H1 (cell line): ENCODE results near the gene FAM53B. TPM values are rescaled to one million over a fixed set of nuclear protein-coding genes. Genes with fewer than 3 reads are reported as not detected.

Experiments used
- CTCF ChIA-PET: fragments of 300-600 bp; sonication (Branson Sonifier 250); formaldehyde crosslinking; loops from one replicate; lab custom pipeline; 2021; ENCODE audit not compliant: partially characterized antibody; lab: Charles Lee
- POLR2A ChIA-PET: fragments of 300-600 bp; sonication (Branson Sonifier 250); formaldehyde crosslinking; loops from one replicate; lab custom pipeline; 2021; ENCODE audit warnings: inconsistent platforms; ENCODE audit not compliant: partially characterized antibody; lab: Charles Lee
- DNase-seq, 2 experiments: peaks; one replicate each; pipeline versions ENCODE4 v3.0.0 to v3.0.0-alpha.2; 2010 to 2022; ENCODE audit warnings: low spot score in 2 of 2, low read depth in 1 of 2, mixed read lengths in 1 of 2
- FAIRE-seq: peaks from 2 replicates; lab custom pipeline; 2011; peaks lifted over from hg19 to GRCh38; lab: Jason Lieb, UNC
- H2AFZ ChIP-seq: 2 replicates; pipeline ENCODE4 v1.8.1; 2012; ENCODE audit warnings: low read length, inconsistent platforms
- H2AK5ac ChIP-seq: 2 replicates; pipeline ENCODE4 v1.6.1; 2013; ENCODE audit warnings: low read depth, low read length
- H2BK120ac ChIP-seq: replicated peaks from 2 replicates; pipeline ENCODE3; 2013; ENCODE audit warnings: low read depth, low read length, inconsistent platforms
- H2BK12ac ChIP-seq: 2 replicates; pipeline ENCODE4 v1.6.1; 2013; ENCODE audit warnings: low read depth, low read length
- H2BK15ac ChIP-seq: 2 replicates; pipeline ENCODE4 v1.6.1; 2013; ENCODE audit warnings: low read length
- H2BK20ac ChIP-seq: 2 replicates; pipeline ENCODE4 v1.6.1; 2013; ENCODE audit warnings: low read length
- H2BK5ac ChIP-seq: 2 replicates; pipeline ENCODE4 v1.6.1; 2013; ENCODE audit warnings: low read depth, low read length
- H3K14ac ChIP-seq: 2 replicates; pipeline ENCODE4 v1.6.1; 2013; ENCODE audit warnings: inconsistent platforms; ENCODE audit not compliant: insufficient read length
- H3K18ac ChIP-seq: 2 replicates; pipeline ENCODE4 v1.6.1; 2013; ENCODE audit warnings: low read length; ENCODE audit errors: extremely low read depth
- H3K23ac ChIP-seq: 2 replicates; pipeline ENCODE4 v1.6.1; 2013; ENCODE audit warnings: inconsistent platforms; ENCODE audit not compliant: insufficient read length
- H3K23me2 ChIP-seq: 2 replicates; pipeline ENCODE4 v1.6.1; 2013; ENCODE audit warnings: low read depth, low read length
- H3K27ac ChIP-seq: 2 replicates; pipeline ENCODE4 v1.6.1; 2011; ENCODE audit warnings: low read depth, low read length, inconsistent platforms
- H3K27me3 ChIP-seq, 4 experiments: replicated peaks in 1 of 4; 1 replicate in 1 of 4; 2 replicates in 3 of 4; pipeline versions ENCODE4 v1.6.1 to v1.8.1; 2011 to 2013; ENCODE audit warnings: low read length in 3 of 4, mild to moderate bottlenecking in 3 of 4, inconsistent platforms in 2 of 4, mixed read lengths in 2 of 4, moderate library complexity in 1 of 4; ENCODE audit not compliant: control insufficient read depth in 3 of 4, insufficient read depth in 3 of 4; ENCODE audit errors: extremely low read depth in 1 of 4
- H3K36me3 ChIP-seq, 4 experiments: 2 replicates each; pipeline versions ENCODE4 v1.6.1 to v1.8.1; 2011 to 2013; ENCODE audit warnings: mild to moderate bottlenecking in 4 of 4, low read length in 3 of 4, moderate library complexity in 2 of 4, control low read depth in 1 of 4, inconsistent platforms in 1 of 4; ENCODE audit not compliant: insufficient read depth in 4 of 4, control insufficient read depth in 2 of 4
- H3K4ac ChIP-seq: replicated peaks from 2 replicates; pipeline ENCODE3; 2013; ENCODE audit warnings: low read length, low read depth, mixed read lengths, inconsistent platforms; ENCODE audit not compliant: insufficient read length
- H3K4me1 ChIP-seq, 4 experiments: replicated peaks in 1 of 4; 1 replicate in 1 of 4; 2 replicates in 3 of 4; pipeline versions ENCODE4 v1.6.1 to v1.8.1; 2011 to 2013; ENCODE audit warnings: low read length in 3 of 4, inconsistent platforms in 2 of 4, mixed read lengths in 1 of 4; ENCODE audit not compliant: insufficient read depth in 4 of 4, control insufficient read depth in 3 of 4
- H3K4me2 ChIP-seq, 2 experiments: 2 replicates each; pipeline versions ENCODE4 v1.6.1 to v1.8.1; 2011 to 2013; ENCODE audit warnings: low read depth in 2 of 2, low read length in 2 of 2, control low read depth in 1 of 2, inconsistent platforms in 1 of 2, mild to moderate bottlenecking in 1 of 2; ENCODE audit not compliant: insufficient read depth in 1 of 2
- H3K4me3 ChIP-seq, 4 experiments: fragments of 200-600, 300-600 bp in 1 of 4; sonication (generic), shearing (Covaris generic), sonication (Bioruptor Twin) in 1 of 4; 2 replicates each; pipeline versions ENCODE4 v1.5.1 to v1.8.1; 2011 to 2016; ENCODE audit warnings: low read length in 4 of 4, low read depth in 3 of 4, control low read depth in 2 of 4, inconsistent platforms in 2 of 4, mild to moderate bottlenecking in 2 of 4, mixed read lengths in 1 of 4, moderate library complexity in 1 of 4; ENCODE audit not compliant: insufficient read depth in 2 of 4; ENCODE audit errors: extremely low read depth in 1 of 4
- H3K56ac ChIP-seq: replicated peaks from 2 replicates; pipeline ENCODE3; 2013; ENCODE audit warnings: low read depth, mild to moderate bottlenecking, mixed read lengths, low read length, inconsistent platforms; ENCODE audit not compliant: insufficient read length
- H3K79me1 ChIP-seq: 2 replicates; pipeline ENCODE4 v1.6.1; 2013; ENCODE audit warnings: low read depth, low read length, control low read depth
- H3K79me2 ChIP-seq, 2 experiments: 2 replicates each; pipeline versions ENCODE4 v1.6.1 to v1.8.1; 2012 to 2013; ENCODE audit warnings: low read length in 2 of 2, mild to moderate bottlenecking in 2 of 2, inconsistent platforms in 1 of 2; ENCODE audit not compliant: insufficient read depth in 2 of 2, control insufficient read depth in 1 of 2
- H3K9ac ChIP-seq, 4 experiments: replicated peaks in 1 of 4; 1 replicate in 1 of 4; 2 replicates in 3 of 4; pipeline versions ENCODE4 v1.6.1 to v1.8.1; 2011 to 2013; ENCODE audit warnings: low read depth in 3 of 4, low read length in 3 of 4, control low read depth in 2 of 4, mild to moderate bottlenecking in 2 of 4, moderate library complexity in 2 of 4, inconsistent platforms in 1 of 4; ENCODE audit errors: extremely low read depth in 1 of 4
- H3K9me3 ChIP-seq, 2 experiments: 2 replicates each; pipeline versions ENCODE4 v1.6.1 to v1.8.1; 2012 to 2013; ENCODE audit warnings: mild to moderate bottlenecking in 2 of 2, moderate library complexity in 2 of 2, control low read depth in 1 of 2, inconsistent platforms in 1 of 2, low read depth in 1 of 2, low read length in 1 of 2, mixed read lengths in 1 of 2; ENCODE audit not compliant: insufficient read depth in 2 of 2
- H4K20me1 ChIP-seq, 2 experiments: replicated peaks in 1 of 2; 2 replicates each; pipeline versions ENCODE3 to v1.8.1; 2011 to 2013; ENCODE audit warnings: inconsistent platforms in 2 of 2, low read length in 2 of 2, mild to moderate bottlenecking in 1 of 2; ENCODE audit not compliant: insufficient read depth in 2 of 2, control insufficient read depth in 1 of 2
- H4K5ac ChIP-seq: 2 replicates; pipeline ENCODE4 v1.6.1; 2013; ENCODE audit warnings: low read length, low read depth, mixed read lengths, inconsistent platforms; ENCODE audit not compliant: insufficient read length
- H4K8ac ChIP-seq: 2 replicates; pipeline ENCODE4 v1.8.0; 2013; ENCODE audit warnings: mild to moderate bottlenecking, moderate library complexity, low read length, inconsistent platforms; ENCODE audit not compliant: insufficient read depth; ENCODE audit errors: extremely low read depth
- H4K91ac ChIP-seq: replicated peaks from 2 replicates; pipeline ENCODE3; 2013; ENCODE audit warnings: low read length, mixed read lengths, inconsistent platforms; ENCODE audit not compliant: insufficient read length
- BCL11A ChIP-seq, 2 experiments: IDR thresholded peaks; one replicate each; pipeline ENCODE4 v1.6.1; 2011; ENCODE audit warnings: low read depth in 2 of 2, low read length in 2 of 2, mild to moderate bottlenecking in 2 of 2
- BRCA1 ChIP-seq: IDR thresholded peaks from 2 replicates; pipeline ENCODE4 v1.6.1; 2012; ENCODE audit warnings: low read depth, low read length, improper control_type of control experiment
- EP300 ChIP-seq, 2 experiments: IDR thresholded peaks; 1 replicate in 1 of 2; 2 replicates in 1 of 2; pipeline ENCODE4 v1.6.1; 2011 to 2012; ENCODE audit warnings: low read depth in 2 of 2, low read length in 2 of 2, mild to moderate bottlenecking in 2 of 2, borderline replicate concordance in 1 of 2, inconsistent platforms in 1 of 2, moderate library complexity in 1 of 2
- HDAC2 ChIP-seq, 2 experiments: fragments of 300-600 bp in 1 of 2; sonication (generic) in 1 of 2; IDR thresholded peaks; 2 replicates each; pipeline ENCODE4 v1.6.1; 2011 to 2012; ENCODE audit warnings: low read depth in 2 of 2, low read length in 2 of 2, mild to moderate bottlenecking in 2 of 2, moderate library complexity in 2 of 2, borderline replicate concordance in 1 of 2, inconsistent platforms in 1 of 2
- JUN ChIP-seq: IDR thresholded peaks from 2 replicates; pipeline ENCODE4 v1.6.1; 2011; ENCODE audit warnings: low read depth, mild to moderate bottlenecking, improper control_type of control experiment, low read length
- POLR2A ChIP-seq, 2 experiments: IDR thresholded peaks; 1 replicate in 1 of 2; 2 replicates in 1 of 2; pipeline ENCODE4 v1.6.1; 2011; ENCODE audit warnings: low read depth in 2 of 2, low read length in 2 of 2, mild to moderate bottlenecking in 2 of 2; ENCODE audit errors: control extremely low read depth in 1 of 2
- RXRA ChIP-seq: IDR thresholded peaks from 2 replicates; pipeline ENCODE4 v1.6.1; 2011; ENCODE audit warnings: low read depth, mild to moderate bottlenecking, low read length, moderate library complexity; ENCODE audit not compliant: insufficient read depth
- SP2 ChIP-seq: IDR thresholded peaks from 2 replicates; pipeline ENCODE4 v1.6.1; 2012; ENCODE audit warnings: mild to moderate bottlenecking, low read length, inconsistent platforms
- ZNF274 ChIP-seq: IDR thresholded peaks from 2 replicates; pipeline ENCODE4 v1.7.0; 2012; ENCODE audit warnings: low read length, borderline replicate concordance; ENCODE audit errors: extremely low read depth
- WGBS, 2 experiments: shearing (Covaris generic) in 1 of 2; methylation state at CpG; one replicate each; pipeline versions ENCODE4 v1.1.6 to v1.1.7; 2013 to 2015; ENCODE audit warnings: low lambda C conversion rate in 2 of 2, mixed read lengths in 2 of 2, inconsistent platforms in 1 of 2, low coverage in 1 of 2, missing lambda C conversion rate in 1 of 2; ENCODE audit not compliant: insufficient replicate concordance in 2 of 2, insufficient coverage in 1 of 2, insufficient read length in 1 of 2; ENCODE audit errors: extremely low coverage in 1 of 2, missing lambda C conversion rate in 1 of 2; 5-methylcytosine and 5-hydroxymethylcytosine counted together
- polyA plus RNA-seq, 7 experiments: library from polyadenylated mRNA; depleted of rRNA in 3 of 7; stranded (reverse) in 5 of 7; unstranded in 2 of 7; fragments of >200 nt in 5 of 7; fragments of 200-250 nt in 2 of 7; gene quantifications; 1 replicate in 5 of 7; 2 replicates in 1 of 7; 4 replicates in 1 of 7; pipeline versions ENCODE4 v1.2.1 to v1.2.3, GENCODE V29; 2011 to 2013; ENCODE audit warnings: missing spikeins in 2 of 7, mixed read lengths in 2 of 7
- total RNA-seq: library from RNA; stranded (reverse); fragmentation: NEBNext Ultra II Directional; extraction: Animal tissue kit (Norgen Biotek cat#: 25700); gene quantifications from 2 replicates; pipeline ENCODE4 v1.2.1, GENCODE V29; 2021
- TF ChIP-seq, protein P1 (sequence below): IDR thresholded peaks from 2 replicates; pipeline ENCODE4 v1.6.1; 2011; ENCODE audit warnings: low read depth, mild to moderate bottlenecking, low read length; ENCODE audit not compliant: insufficient read depth
- TF ChIP-seq, protein P2 (sequence below), 3 experiments: IDR thresholded peaks; 1 replicate in 2 of 3; 2 replicates in 1 of 3; pipeline versions ENCODE4 v1.5.1 to v1.6.1; 2011; ENCODE audit warnings: low read length in 3 of 3, mild to moderate bottlenecking in 3 of 3, inconsistent platforms in 2 of 3, low read depth in 1 of 3, moderate library complexity in 1 of 3; ENCODE audit not compliant: insufficient read depth in 1 of 3; ENCODE audit errors: control extremely low read depth in 1 of 3

Gene FAM53B
- total and polyA plus RNA-seq, 2 of the 8 experiments (the other 6 are each of a cell fraction or from before 2014, with no cell fraction given) = 5.3 to 14.4 TPM

- H4K5ac ChIP-seq = no peak overlapping the region
- H3K18ac ChIP-seq = no peak overlapping the region
- H4K91ac ChIP-seq = no peak overlapping the region
- H2BK5ac ChIP-seq = no peak overlapping the region
- DNase-seq (no peak), FAIRE-seq (no peak)
- H4K8ac ChIP-seq = no peak overlapping the region
- POLR2A ChIA-PET = no interaction called here
- H3K9me3 ChIP-seq = no peaks in the 10 kb centered on the region
- no peaks in the 10 kb centered on the region for H3K27me3 ChIP-seq
- no peak overlapping the region for H2BK15ac ChIP-seq
- peaks cover 0 to 7% of the 10 kb centered on the region in 2 experiments for H4K20me1 ChIP-seq
- WGBS, 2 experiments = 93% methylated on average over 8 of the region's 8 CpGs; no CpG with 5 or more reads in 1 of the 2 experiments
- H3K4me1 ChIP-seq = no peaks in the 10 kb centered on the region; a peak in 1 of 7 replicates
- H3K14ac ChIP-seq = no peak overlapping the region
- H2BK120ac ChIP-seq = no peak overlapping the region
- no peaks in the 10 kb centered on the region; a peak in 1 of 4 replicates for H3K79me2 ChIP-seq
- H2AFZ ChIP-seq = no peak overlapping the region
- H3K36me3 ChIP-seq = no peaks in the 10 kb centered on the region
- H3K4ac ChIP-seq = no peak overlapping the region
- no peak overlapping the region for H3K4me2 ChIP-seq
- H3K9ac ChIP-seq = no peak overlapping the region
- no peak overlapping the region for H3K27ac ChIP-seq
- H2AK5ac ChIP-seq = no peak overlapping the region
- CTCF ChIA-PET = interaction anchor here (0.7 to 2.5 kb wide), 15 partner anchors 10 to 249 kb away, joined by 3 to 10 read pairs (median 4); no protein-coding TSS in a partner anchor
- H3K79me1 ChIP-seq = no peaks in the 10 kb centered on the region
- 0 out of 2 replicates have a peak, but pooled peaks cover 2% of the 10 kb centered on the region for H3K23me2 ChIP-seq
- no peak overlapping the region for H3K4me3 ChIP-seq
- H3K56ac ChIP-seq = no peak overlapping the region
- no peak overlapping the region for H3K23ac ChIP-seq
- no peak overlapping the region for H2BK12ac ChIP-seq
- H2BK20ac ChIP-seq = no peak overlapping the region
- TF ChIP-seq BCL11A (IDR thresholded peaks at IDR 0.05; ENCODE audit: low read depth in 2 of 2, low read length in 2 of 2) (no peak), HDAC2 (IDR thresholded peaks at IDR 0.05; ENCODE audit: borderline replicate concordance in 1 of 2, low read depth in 2 of 2, low read length in 2 of 2) (no peak), EP300 (IDR thresholded peaks at IDR 0.05; ENCODE audit: borderline replicate concordance in 1 of 2, low read depth in 2 of 2, low read length in 2 of 2) (no peak), SP2 (no peak), RXRA (no peak), JUN (no peak), ZNF274 (no peak), BRCA1 (no peak), POLR2A (IDR thresholded peaks at IDR 0.05; ENCODE audit: control extremely low read depth in 1 of 2, low read depth in 2 of 2, low read length in 2 of 2) (no peak)
- TF ChIP-seq, protein P1, sequence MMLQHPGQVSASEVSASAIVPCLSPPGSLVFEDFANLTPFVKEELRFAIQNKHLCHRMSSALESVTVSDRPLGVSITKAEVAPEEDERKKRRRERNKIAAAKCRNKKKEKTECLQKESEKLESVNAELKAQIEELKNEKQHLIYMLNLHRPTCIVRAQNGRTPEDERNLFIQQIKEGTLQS = no peak
- TF ChIP-seq, protein P2, sequence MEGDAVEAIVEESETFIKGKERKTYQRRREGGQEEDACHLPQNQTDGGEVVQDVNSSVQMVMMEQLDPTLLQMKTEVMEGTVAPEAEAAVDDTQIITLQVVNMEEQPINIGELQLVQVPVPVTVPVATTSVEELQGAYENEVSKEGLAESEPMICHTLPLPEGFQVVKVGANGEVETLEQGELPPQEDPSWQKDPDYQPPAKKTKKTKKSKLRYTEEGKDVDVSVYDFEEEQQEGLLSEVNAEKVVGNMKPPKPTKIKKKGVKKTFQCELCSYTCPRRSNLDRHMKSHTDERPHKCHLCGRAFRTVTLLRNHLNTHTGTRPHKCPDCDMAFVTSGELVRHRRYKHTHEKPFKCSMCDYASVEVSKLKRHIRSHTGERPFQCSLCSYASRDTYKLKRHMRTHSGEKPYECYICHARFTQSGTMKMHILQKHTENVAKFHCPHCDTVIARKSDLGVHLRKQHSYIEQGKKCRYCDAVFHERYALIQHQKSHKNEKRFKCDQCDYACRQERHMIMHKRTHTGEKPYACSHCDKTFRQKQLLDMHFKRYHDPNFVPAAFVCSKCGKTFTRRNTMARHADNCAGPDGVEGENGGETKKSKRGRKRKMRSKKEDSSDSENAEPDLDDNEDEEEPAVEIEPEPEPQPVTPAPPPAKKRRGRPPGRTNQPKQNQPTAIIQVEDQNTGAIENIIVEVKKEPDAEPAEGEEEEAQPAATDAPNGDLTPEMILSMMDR (IDR thresholded peaks at IDR 0.05; ENCODE audit: control extremely low read depth in 1 of 3, insufficient read depth in 1 of 3, low read depth in 1 of 3, low read length in 3 of 3) = no peak
These were observed 106.4 kb downstream of the FAM53B start for GRCh38 chr10:124637746-124638145.
